PC-9 (cell line): ENCODE measurements around the gene RHOBTB1. TPM values are rescaled to one million over a fixed set of nuclear protein-coding genes. Genes with fewer than 3 reads are reported as not detected.

Source experiments
- BruUV-seq: library from RNA; stranded (reverse); fragments of 400-500 nt; replicated peaks from 2 replicates; lab custom pipeline; 2021; lab: Mats Ljungman, UMichigan
- CTCF ChIA-PET: fragments of 300-600 bp; sonication (Branson Sonifier 250); formaldehyde crosslinking; loops from one replicate; lab custom pipeline; 2022; ENCODE audit warnings: antibody characterized with exemption; lab: Charles Lee
- POLR2A ChIA-PET: fragments of 300-600 bp; sonication (Branson Sonifier 250); formaldehyde crosslinking; loops from one replicate; lab custom pipeline; 2022; ENCODE audit warnings: antibody characterized with exemption; ENCODE audit not compliant: unreplicated experiment; lab: Charles Lee
- DNase-seq, 2 experiments: peaks; one replicate each; pipeline versions ENCODE4 v3.0.0 to v3.0.0-alpha.2; 2015 to 2022; ENCODE audit warnings: mixed read lengths in 1 of 2
- H2AFZ ChIP-seq: fragments of 200-600 bp; sonication (generic); 2 replicates; pipeline ENCODE4 v1.8.1; 2017; ENCODE audit warnings: antibody characterized with exemption
- H3F3A ChIP-seq: fragments of 200-600 bp; sonication (generic); 2 replicates; pipeline ENCODE4 v1.8.1; 2017; ENCODE audit warnings: antibody characterized with exemption, mild to moderate bottlenecking, low read depth; ENCODE audit not compliant: insufficient read depth
- H3K27ac ChIP-seq: fragments of 200-600 bp; sonication (generic); 2 replicates; pipeline ENCODE4 v1.6.1; 2016; ENCODE audit warnings: mixed run types
- H3K27me3 ChIP-seq: fragments of 200-600 bp; sonication (generic); 2 replicates; pipeline ENCODE4 v1.6.1; 2016; ENCODE audit warnings: low read depth, mixed run types; ENCODE audit not compliant: insufficient read depth
- H3K36me3 ChIP-seq: fragments of 200-600 bp; sonication (generic); 2 replicates; pipeline ENCODE4 v1.6.1; 2016; ENCODE audit warnings: low read depth, mixed run types
- H3K4me1 ChIP-seq: fragments of 200-600 bp; sonication (generic); replicated peaks from 2 replicates; pipeline ENCODE4 v1.6.1; 2016; ENCODE audit warnings: mixed run types; ENCODE audit not compliant: insufficient read depth
- H3K4me2 ChIP-seq: fragments of 200-600 bp; sonication (generic); 2 replicates; pipeline ENCODE4 v1.6.1; 2017; ENCODE audit warnings: mixed run types
- H3K4me3 ChIP-seq: fragments of 200-600 bp; sonication (generic); 2 replicates; pipeline ENCODE4 v1.6.1; 2016; ENCODE audit warnings: mixed run types
- H3K79me2 ChIP-seq: fragments of 200-600 bp; sonication (generic); 2 replicates; pipeline ENCODE4 v1.6.1; 2017; ENCODE audit warnings: low read depth, mixed run types
- H3K9me2 ChIP-seq: fragments of 200-600 bp; sonication (generic); 2 replicates; pipeline ENCODE4 v1.8.1; 2017; ENCODE audit warnings: mild to moderate bottlenecking; ENCODE audit not compliant: insufficient read depth
- H3K9me3 ChIP-seq: fragments of 200-600 bp; sonication (generic); 2 replicates; pipeline ENCODE4 v1.8.1; 2016; ENCODE audit warnings: low read depth; ENCODE audit not compliant: insufficient read depth
- H4K20me1 ChIP-seq: fragments of 200-600 bp; sonication (generic); 2 replicates; pipeline ENCODE4 v1.8.1; 2017; ENCODE audit not compliant: insufficient read depth
- CTCF ChIP-seq: fragments of 200-600 bp; sonication (generic); conservative IDR thresholded peaks from 2 replicates; pipeline ENCODE4 v1.6.1; 2017; ENCODE audit warnings: mixed run types, antibody characterized with exemption, mild to moderate bottlenecking, moderate library complexity
- EZH2 ChIP-seq: fragments of 200-600 bp; sonication (generic); IDR thresholded peaks from 2 replicates; pipeline ENCODE4 v1.8.0; 2017; ENCODE audit warnings: antibody characterized with exemption, low read depth
- intact Hi-C: fragments of 100-400 bp; cut with micrococcal nuclease; formaldehyde crosslinking; loops from one replicate; pipeline ENCODE4 v1.10.0; 2022; ENCODE audit not compliant: unreplicated experiment
- total RNA-seq: library from RNA; stranded (reverse); gene quantifications from 2 replicates; pipeline ENCODE4 v1.2.3, GENCODE V29; 2021

The RHOBTB1 gene
- total RNA-seq, 1 experiment from 2014 or later = 5.2 TPM

- no peaks in the 10 kb centered on the region for H3K4me1 ChIP-seq
- ChIA-PET POLR2A (no interaction called here), CTCF (no interaction called here)
- H3K27me3 ChIP-seq = no peaks in the 10 kb centered on the region
- no peak overlapping the region for H3K4me2 ChIP-seq
- H3F3A ChIP-seq = no peaks in the 10 kb centered on the region
- no peaks in the 10 kb centered on the region for H3K9me3 ChIP-seq
- no peak overlapping the region for H3K4me3 ChIP-seq
- BruUV-seq = no TSS peak
- H2AFZ ChIP-seq = no peak overlapping the region
- H4K20me1 ChIP-seq = no peaks in the 10 kb centered on the region
- 0 out of 2 replicates have a peak, but pooled peaks cover 1% of the 10 kb centered on the region for H3K9me2 ChIP-seq
- H3K79me2 ChIP-seq = no peaks in the 10 kb centered on the region
- no peak for TF ChIP-seq CTCF
- TF ChIP-seq EZH2 = no peak
- no peaks in the 10 kb centered on the region for H3K36me3 ChIP-seq
- DNase-seq = no peak
- intact Hi-C loops = no loop called here
- H3K27ac ChIP-seq = no peak overlapping the region
Observed at GRCh38 chr10:60827791-60828488, 116.0 kb downstream of the RHOBTB1 start.

GRCh38 chr10:60825520-60825919 is 118.5 kb downstream of the RHOBTB1 start:
- intact Hi-C loops = no loop called here
- TF ChIP-seq EZH2 (no peak), CTCF (no peak)
- POLR2A ChIA-PET = interaction anchor here (0.6 kb wide), 1 partner anchor 364 kb away, joined by 13 read pairs; no protein-coding TSS in a partner anchor
- no peaks in the 10 kb centered on the region for H3K79me2 ChIP-seq
- DNase-seq = no peak
- no peaks in the 10 kb centered on the region for H3K27me3 ChIP-seq
- H3K9me2 ChIP-seq = no peaks in the 10 kb centered on the region
- H3K36me3 ChIP-seq = no peaks in the 10 kb centered on the region
- CTCF ChIA-PET = no interaction called here
- no peak overlapping the region for H3K4me3 ChIP-seq
- H4K20me1 ChIP-seq = no peaks in the 10 kb centered on the region
- H2AFZ ChIP-seq = no peak overlapping the region
- H3F3A ChIP-seq = no peaks in the 10 kb centered on the region
- no peaks in the 10 kb centered on the region for H3K4me1 ChIP-seq
- no peak overlapping the region for H3K27ac ChIP-seq
- no TSS peak for BruUV-seq
- H3K9me3 ChIP-seq = no peaks in the 10 kb centered on the region
- H3K4me2 ChIP-seq = no peak overlapping the region

GRCh38 chr10:60823324-60823723 is 120.7 kb downstream of the RHOBTB1 start:
- H3K79me2 ChIP-seq = no peaks in the 10 kb centered on the region
- H3K4me3 ChIP-seq = no peak overlapping the region
- intact Hi-C loops = no loop called here
- H3K27ac ChIP-seq = no peak overlapping the region
- no peak overlapping the region for H2AFZ ChIP-seq
- no peak overlapping the region for H3K4me2 ChIP-seq
- ChIA-PET CTCF (no interaction called here), POLR2A (no interaction called here)
- H3K36me3 ChIP-seq = no peaks in the 10 kb centered on the region
- no peaks in the 10 kb centered on the region for H3K9me2 ChIP-seq
- H4K20me1 ChIP-seq = no peaks in the 10 kb centered on the region
- DNase-seq = no peak
- no peaks in the 10 kb centered on the region for H3F3A ChIP-seq
- H3K9me3 ChIP-seq = no peaks in the 10 kb centered on the region
- no peaks in the 10 kb centered on the region for H3K4me1 ChIP-seq
- no TSS peak for BruUV-seq
- no peaks in the 10 kb centered on the region for H3K27me3 ChIP-seq
- TF ChIP-seq CTCF (no peak), EZH2 (no peak)
